Measurements from ENCODE around the gene TIPARP. TPM values are rescaled to one million over a fixed set of nuclear protein-coding genes. Genes with fewer than 3 reads are reported as not detected.

Gene TIPARP
- total RNA-seq, 4 donors from 2014 or later: 39.7 to 90.8 (median 52.2) TPM

- Histone ChIP-seq H3K27me3 (no peaks in the 10 kb centered on the region), H3K4me1 (peaks cover 0 to 34% (median 15%) of the 10 kb centered on the region in 4 donors), H3K4me3 (peak overlapping the region; percentile 62 to 95 (median 78)), H3K9me3 (no peaks in the 10 kb centered on the region), H3K27ac (peak overlapping the region; percentile 87 to 97 (median 96)), H3K36me3 (peaks cover 0 to 14% (median 0%) of the 10 kb centered on the region in 3 donors)
- TF ChIP-seq POLR2A (IDR thresholded peaks at IDR 0.05) (peak in 1 of 2 donors; percentile 10), CTCF (IDR thresholded peaks at IDR 0.05) (no peak)
- peak; percentile 23 to 66 (median 61) for DNase-seq
Measured at GRCh38 chr3:156675830-156676767, 1.7 kb downstream of the TIPARP start.

- Histone ChIP-seq H3K36me3 (peaks cover 0 to 14% (median 0%) of the 10 kb centered on the region in 3 donors), H3K4me1 (peaks cover 0 to 42% (median 18%) of the 10 kb centered on the region in 4 donors), H3K9me3 (no peaks in the 10 kb centered on the region), H3K27ac (peak overlapping the region in 1 of 4 donors; percentile 97), H3K27me3 (no peaks in the 10 kb centered on the region), H3K4me3 (peak overlapping the region in 2 of 4 donors; percentile 62 to 81)
- no peak for DNase-seq
- TF ChIP-seq POLR2A (IDR thresholded peaks at IDR 0.05) (no peak), CTCF (IDR thresholded peaks at IDR 0.05) (no peak)
Measured at GRCh38 chr3:156676768-156677479, 2.5 kb downstream of the TIPARP start.

GRCh38 chr3:156677536-156677935 lies 3.1 kb downstream of the TIPARP start:
- Histone ChIP-seq H3K36me3 (peaks cover 0 to 14% (median 0%) of the 10 kb centered on the region in 3 donors), H3K4me1 (peaks cover 0 to 48% (median 18%) of the 10 kb centered on the region in 4 donors), H3K27ac (no peak overlapping the region), H3K9me3 (no peaks in the 10 kb centered on the region), H3K27me3 (no peaks in the 10 kb centered on the region), H3K4me3 (no peak overlapping the region)
- DNase-seq: no peak
- no peak for TF ChIP-seq POLR2A (IDR thresholded peaks at IDR 0.05)
- no peak for TF ChIP-seq CTCF (IDR thresholded peaks at IDR 0.05)

GRCh38 chr3:156678197-156678596 lies 3.8 kb downstream of the TIPARP start:
- Histone ChIP-seq H3K27me3 (no peaks in the 10 kb centered on the region), H3K4me3 (no peak overlapping the region), H3K9me3 (no peaks in the 10 kb centered on the region), H3K4me1 (peaks cover 0 to 52% (median 18%) of the 10 kb centered on the region in 4 donors), H3K36me3 (peaks cover 0 to 14% (median 0%) of the 10 kb centered on the region in 3 donors), H3K27ac (no peak overlapping the region)
- DNase-seq: no peak
- no peak for TF ChIP-seq CTCF (IDR thresholded peaks at IDR 0.05)
- TF ChIP-seq POLR2A (IDR thresholded peaks at IDR 0.05): no peak

- H3K27me3 ChIP-seq: no peaks in the 10 kb centered on the region
- DNase-seq: no peak
- peaks cover 0 to 14% (median 0%) of the 10 kb centered on the region in 3 donors for H3K36me3 ChIP-seq
- TF ChIP-seq CTCF (IDR thresholded peaks at IDR 0.05) (no peak), POLR2A (IDR thresholded peaks at IDR 0.05) (no peak)
- H3K4me3 ChIP-seq: peak overlapping the region in 1 of 4 donors; percentile 2
- peaks cover 0 to 71% (median 15%) of the 10 kb centered on the region in 4 donors for H3K4me1 ChIP-seq
- H3K9me3 ChIP-seq: no peaks in the 10 kb centered on the region
- H3K27ac ChIP-seq: peak overlapping the region in 3 of 4 donors; percentile 8 to 37 (median 29)
Measured at GRCh38 chr3:156680243-156680914, 6.0 kb downstream of the TIPARP start.
